ENCODE data around the gene THRSP.
"Not testable (repeated sequence)": the region's sequence is repeated elsewhere in the genome, so short reads cannot be mapped to it uniquely, and the experiment has no call there.

The THRSP gene

DNA sequence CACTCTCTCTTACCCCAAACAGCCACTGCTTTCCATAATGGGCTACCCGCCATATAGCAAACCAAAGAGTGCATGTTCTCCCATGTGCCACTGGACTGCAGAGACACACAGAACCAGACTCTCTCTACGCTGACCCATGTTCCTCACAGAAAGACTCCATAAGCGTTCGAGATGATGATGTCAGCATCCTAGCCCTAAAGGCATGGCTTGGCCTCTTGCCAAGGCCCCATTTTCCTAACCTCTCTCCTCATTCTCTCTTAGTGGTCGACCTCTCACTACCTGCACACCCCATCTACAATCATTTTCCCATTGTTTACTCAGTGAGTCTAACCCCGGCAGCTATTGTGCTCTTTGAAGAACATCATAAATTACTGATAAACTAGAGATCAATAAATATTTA is 11.1 kb downstream of the THRSP start:
- DNase-seq (ENCODE audit: low read depth): no peak
- no peak overlapping the region for H3K4me3 ChIP-seq (replicated peaks; ENCODE audit: low read depth, low read length)
- TF ChIP-seq, protein P1, sequence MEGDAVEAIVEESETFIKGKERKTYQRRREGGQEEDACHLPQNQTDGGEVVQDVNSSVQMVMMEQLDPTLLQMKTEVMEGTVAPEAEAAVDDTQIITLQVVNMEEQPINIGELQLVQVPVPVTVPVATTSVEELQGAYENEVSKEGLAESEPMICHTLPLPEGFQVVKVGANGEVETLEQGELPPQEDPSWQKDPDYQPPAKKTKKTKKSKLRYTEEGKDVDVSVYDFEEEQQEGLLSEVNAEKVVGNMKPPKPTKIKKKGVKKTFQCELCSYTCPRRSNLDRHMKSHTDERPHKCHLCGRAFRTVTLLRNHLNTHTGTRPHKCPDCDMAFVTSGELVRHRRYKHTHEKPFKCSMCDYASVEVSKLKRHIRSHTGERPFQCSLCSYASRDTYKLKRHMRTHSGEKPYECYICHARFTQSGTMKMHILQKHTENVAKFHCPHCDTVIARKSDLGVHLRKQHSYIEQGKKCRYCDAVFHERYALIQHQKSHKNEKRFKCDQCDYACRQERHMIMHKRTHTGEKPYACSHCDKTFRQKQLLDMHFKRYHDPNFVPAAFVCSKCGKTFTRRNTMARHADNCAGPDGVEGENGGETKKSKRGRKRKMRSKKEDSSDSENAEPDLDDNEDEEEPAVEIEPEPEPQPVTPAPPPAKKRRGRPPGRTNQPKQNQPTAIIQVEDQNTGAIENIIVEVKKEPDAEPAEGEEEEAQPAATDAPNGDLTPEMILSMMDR (IDR thresholded peaks at IDR 0.05; ENCODE audit: low read length, missing control alignments): no peak

DNA sequence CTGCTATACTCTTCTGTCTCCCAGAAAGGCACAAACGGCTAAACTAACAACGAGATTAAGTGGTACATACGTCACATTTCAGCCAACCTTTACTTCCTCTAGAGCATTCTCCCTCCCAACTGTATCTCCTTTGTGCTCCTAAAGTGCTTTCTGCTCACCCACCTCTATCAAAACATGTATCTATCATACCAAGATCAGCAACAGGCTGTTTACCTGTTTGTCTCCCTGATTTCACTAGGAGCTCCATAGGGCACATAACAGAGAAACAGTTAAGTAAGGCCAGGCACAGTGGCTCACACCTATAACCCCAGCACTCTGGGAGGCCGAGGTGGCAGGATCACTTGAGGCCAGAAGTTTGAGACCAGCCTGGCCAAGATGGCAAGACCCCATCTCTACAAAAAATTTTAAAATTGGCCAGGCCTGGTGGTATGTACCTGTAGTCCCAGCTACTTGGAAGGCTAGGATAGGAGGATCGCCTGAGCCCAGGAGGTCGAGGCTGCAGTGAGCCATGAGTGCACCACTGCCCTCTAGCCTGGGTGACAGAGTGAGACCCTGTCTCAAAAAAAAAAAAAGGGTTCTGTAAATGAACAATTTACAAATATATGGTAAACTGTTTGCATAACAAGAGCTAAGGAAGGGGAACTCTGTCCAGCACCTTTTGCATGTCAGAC is 13.2 kb downstream of the THRSP start:
- no peak for DNase-seq (ENCODE audit: low read depth)
- no peak overlapping the region for H3K4me3 ChIP-seq (replicated peaks; ENCODE audit: low read depth, low read length)
- TF ChIP-seq, protein P1 (IDR thresholded peaks at IDR 0.05; ENCODE audit: low read length, missing control alignments): no peak

DNA sequence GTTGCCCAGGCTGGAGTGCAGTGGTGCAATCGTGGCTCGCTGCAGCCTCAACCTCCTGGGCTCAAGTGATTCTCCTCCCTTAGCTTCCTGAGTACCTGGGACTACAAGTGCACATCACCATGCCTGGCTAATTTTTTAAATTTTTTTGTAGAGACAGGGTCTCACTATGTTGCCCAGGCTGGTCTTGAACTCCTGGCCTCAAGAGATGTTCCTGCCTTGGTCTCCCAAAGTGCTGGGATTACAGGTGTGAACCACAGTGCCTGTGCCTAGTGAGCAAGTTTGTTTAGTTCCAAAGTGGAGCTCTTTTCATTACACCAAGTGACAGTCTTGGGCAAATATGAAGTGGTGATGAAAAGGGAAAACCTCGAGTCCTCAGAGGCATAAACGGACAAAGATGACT is 13.9 kb downstream of the THRSP start:
- peak overlapping the region; percentile 78 for H3K4me3 ChIP-seq (replicated peaks; ENCODE audit: low read depth, low read length)
- DNase-seq (ENCODE audit: low read depth): not testable (repeated sequence)

DNA sequence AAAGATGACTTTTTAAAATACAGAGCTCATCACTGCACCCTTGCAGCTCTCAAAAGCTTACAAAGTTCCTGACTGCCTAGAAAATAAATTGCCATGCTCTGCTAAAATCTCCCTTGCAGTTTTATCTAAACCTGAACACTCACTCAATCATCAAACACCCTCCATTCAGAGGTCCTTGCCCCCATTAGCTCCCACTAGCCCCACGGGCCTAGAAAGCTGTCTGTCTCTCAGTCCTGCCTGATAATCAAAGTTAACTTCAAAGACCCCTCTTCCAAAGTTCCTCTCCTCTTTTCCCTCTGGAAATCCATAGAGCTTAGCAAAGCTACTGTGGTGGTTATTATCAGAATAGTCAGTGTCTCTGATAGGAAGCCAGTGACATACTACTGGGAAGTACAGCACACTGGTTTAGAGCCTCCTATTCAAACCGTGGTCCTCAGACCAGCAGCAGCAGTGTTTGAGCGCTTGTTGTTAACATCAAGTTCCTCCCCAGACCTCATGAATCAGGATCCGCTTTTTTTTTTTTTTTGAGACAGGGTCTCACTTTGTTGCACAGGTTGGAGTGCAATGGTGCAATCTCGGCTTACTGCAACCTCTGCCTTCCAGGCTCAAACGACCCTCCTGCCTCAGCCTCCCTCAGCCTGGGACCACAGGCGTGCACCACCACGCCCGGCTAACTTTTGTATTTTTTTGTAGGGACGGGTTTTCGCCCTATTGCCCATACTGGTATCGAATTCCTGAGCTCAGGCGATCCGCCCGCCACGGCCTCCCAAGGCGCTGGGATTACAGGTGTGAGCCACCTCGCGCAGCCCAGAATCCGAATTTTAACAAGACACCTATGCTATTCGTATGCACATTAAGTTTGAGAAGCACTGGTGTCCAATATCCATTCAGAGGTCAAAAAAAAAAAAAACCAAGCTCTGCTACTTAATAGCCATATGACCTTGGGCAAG is 14.8 kb downstream of the THRSP start:
- no peak for DNase-seq (ENCODE audit: low read depth)
- peak overlapping the region; percentile 78 for H3K4me3 ChIP-seq (replicated peaks; ENCODE audit: low read depth, low read length)
- TF ChIP-seq, protein P1 (IDR thresholded peaks at IDR 0.05; ENCODE audit: low read length, missing control alignments): no peak

DNA sequence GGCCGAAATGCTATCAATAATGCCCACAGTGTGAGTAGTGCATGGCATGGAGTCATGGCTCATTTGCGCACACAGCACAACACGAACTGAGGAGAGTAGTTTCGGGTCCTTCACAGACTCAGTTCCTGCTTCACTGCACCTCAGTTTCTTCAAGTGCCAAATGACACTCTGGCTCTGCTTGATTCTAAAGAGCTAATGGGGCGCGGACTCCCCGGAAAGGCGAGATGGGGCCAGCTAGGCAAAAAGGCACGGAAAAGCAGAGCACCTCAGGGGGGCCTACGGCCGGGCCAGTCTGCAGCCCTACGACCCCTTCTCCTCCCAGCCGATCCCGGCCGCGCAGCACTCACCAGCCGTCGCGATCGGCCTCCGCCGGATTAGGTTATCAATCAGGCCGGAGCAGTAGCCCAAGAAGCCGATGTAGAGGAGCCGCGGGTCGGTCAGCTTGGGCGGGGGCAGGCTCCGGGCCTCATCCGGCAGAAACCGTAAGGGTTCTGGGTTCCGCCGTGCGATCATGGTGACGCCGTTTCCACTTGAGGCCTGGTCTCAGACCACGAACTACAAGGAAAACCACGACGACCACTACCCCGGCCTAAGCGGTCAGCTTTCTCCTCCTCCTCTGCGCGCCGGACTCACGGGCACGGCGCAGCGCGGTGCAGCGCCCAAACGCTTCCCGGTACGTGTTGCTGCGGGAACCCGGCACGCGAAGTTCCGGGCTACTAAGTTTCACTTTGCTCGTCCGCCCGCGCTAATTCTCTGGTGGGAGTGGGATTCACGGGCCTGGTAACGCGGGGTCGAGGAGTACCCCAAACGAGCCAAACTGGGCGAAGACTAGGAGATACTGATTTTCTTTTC is 15.8 kb downstream of the THRSP start, which contains the start of gene NDUFC2:
Gene NDUFC2, minus strand, starts transcription at position 631 of the 852 bp plus-strand sequence. Its CDS starts 118 bp downstream, at position 513.
- TF ChIP-seq, protein P1 (IDR thresholded peaks at IDR 0.05; ENCODE audit: low read length, missing control alignments): no peak
- peak; percentile 90 for DNase-seq (ENCODE audit: low read depth)
- peak within 1 kb of the TSS; percentile 78 for H3K4me3 ChIP-seq (replicated peaks; ENCODE audit: low read depth, low read length)

DNA sequence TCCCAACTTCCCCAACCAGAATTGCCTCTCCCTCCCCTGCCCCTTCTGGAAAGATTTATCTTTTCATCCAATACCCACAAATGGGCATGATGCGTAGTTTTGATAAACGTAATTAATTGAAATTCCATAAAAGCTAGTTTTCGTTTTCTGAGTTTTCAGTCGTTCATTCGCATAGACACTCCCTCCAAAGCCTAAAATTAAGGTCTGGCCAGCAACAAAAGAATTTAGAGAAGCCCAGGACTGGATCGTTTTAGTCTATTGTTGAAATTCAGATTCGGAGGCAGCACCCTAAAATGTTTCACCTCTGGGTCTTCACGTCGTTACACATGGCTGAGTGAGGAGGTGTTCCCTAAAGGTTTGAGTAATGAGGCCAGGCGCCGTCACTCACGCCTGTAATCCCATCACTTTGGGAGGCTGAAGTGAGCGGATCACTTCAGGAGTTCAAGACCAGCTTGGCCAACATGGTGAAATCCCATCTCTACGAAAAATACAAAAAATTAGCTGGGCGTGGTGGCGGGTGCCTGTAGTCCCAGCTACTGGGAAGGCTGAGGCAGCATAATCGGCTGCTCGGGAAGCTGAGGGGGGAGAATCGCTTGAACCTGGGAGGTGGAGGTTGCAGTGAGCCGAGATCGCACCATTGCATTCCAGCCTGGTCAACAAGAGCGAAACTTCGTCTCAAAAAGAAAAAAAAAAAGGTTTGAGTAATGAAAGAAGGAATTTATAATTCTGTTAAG is 16.6 kb downstream of the THRSP start:
- TF ChIP-seq, protein P1 (IDR thresholded peaks at IDR 0.05; ENCODE audit: low read length, missing control alignments): no peak
- H3K4me3 ChIP-seq (replicated peaks; ENCODE audit: low read depth, low read length): peak overlapping the region; percentile 78
- DNase-seq (ENCODE audit: low read depth): no peak

All from fibroblast of pulmonary artery (primary cell).